ENCODE measurements around the gene PLPPR3.

DNA sequence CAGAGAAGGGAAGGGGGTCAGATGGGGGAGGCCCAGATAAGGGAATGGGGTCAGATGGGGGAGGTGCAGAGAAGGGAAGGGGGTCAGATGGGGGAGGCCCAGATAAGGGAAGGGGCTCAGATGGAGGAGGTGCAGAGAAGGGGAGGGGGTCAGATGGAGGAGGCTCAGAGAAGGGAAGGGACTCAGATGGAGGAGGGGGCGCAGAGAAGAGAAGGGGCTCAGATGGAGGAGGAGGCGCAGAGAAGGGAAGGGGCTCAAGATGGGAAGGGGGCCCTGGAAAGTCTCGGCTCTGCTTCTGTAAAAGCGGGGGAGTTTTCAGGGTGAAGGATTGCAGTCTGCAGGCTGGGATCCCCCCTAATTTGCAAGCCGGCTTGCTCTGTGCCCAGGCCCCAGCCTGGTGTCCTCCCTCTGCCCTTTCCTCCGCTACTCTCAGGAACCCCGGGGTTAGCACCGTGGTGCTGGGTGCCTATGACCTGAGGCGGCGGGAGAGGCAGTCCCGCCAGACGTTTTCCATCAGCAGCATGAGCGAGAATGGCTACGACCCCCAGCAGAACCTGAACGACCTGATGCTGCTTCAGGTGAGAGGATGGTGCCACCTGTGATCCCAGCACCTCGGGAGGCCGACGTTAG is 7.5 kb upstream of the PLPPR3 start:
- TF ChIP-seq PML (IDR thresholded peaks at IDR 0.05; ENCODE audit: low read length) = no peak
- TF ChIP-seq, protein P1, sequence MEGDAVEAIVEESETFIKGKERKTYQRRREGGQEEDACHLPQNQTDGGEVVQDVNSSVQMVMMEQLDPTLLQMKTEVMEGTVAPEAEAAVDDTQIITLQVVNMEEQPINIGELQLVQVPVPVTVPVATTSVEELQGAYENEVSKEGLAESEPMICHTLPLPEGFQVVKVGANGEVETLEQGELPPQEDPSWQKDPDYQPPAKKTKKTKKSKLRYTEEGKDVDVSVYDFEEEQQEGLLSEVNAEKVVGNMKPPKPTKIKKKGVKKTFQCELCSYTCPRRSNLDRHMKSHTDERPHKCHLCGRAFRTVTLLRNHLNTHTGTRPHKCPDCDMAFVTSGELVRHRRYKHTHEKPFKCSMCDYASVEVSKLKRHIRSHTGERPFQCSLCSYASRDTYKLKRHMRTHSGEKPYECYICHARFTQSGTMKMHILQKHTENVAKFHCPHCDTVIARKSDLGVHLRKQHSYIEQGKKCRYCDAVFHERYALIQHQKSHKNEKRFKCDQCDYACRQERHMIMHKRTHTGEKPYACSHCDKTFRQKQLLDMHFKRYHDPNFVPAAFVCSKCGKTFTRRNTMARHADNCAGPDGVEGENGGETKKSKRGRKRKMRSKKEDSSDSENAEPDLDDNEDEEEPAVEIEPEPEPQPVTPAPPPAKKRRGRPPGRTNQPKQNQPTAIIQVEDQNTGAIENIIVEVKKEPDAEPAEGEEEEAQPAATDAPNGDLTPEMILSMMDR (IDR thresholded peaks at IDR 0.05 in 2 of 3, conservative IDR thresholded peaks at IDR 0.05 in 1 of 3; ENCODE audit: control insufficient read depth in 2 of 3, extremely low read depth in 1 of 3, insufficient read depth in 1 of 3, low read depth in 3 of 3, low read length in 3 of 3) = no peak
- TF ChIP-seq POLR2A (IDR thresholded peaks at IDR 0.05; ENCODE audit: low read depth, low read length) = no peak
- no peak for TF ChIP-seq POLR2AphosphoS5 (IDR thresholded peaks at IDR 0.05; ENCODE audit: low read length)
- no peak for TF ChIP-seq MEF2A (IDR thresholded peaks at IDR 0.05; ENCODE audit: insufficient read depth, low read depth, low read length)
- no peak for TF ChIP-seq RFX5 (IDR thresholded peaks at IDR 0.05; ENCODE audit: low read depth, low read length)
- TF ChIP-seq NRF1 (conservative IDR thresholded peaks at IDR 0.05; ENCODE audit: low read depth, low read length) = no peak

Data from GM12878 (cell line).